Fibroblast of lung (primary cell): ENCODE measurements around the gene TAGAP. TPM values are rescaled to one million over a fixed set of nuclear protein-coding genes. Genes with fewer than 3 reads are reported as not detected.

Experiments used
- DNase-seq, 2 donors: peaks; one replicate each; pipeline versions ENCODE4 v3.0.0 to v3.0.0-alpha.2; 2010; ENCODE audit warnings: low read depth in 2 of 2
- H2AFZ ChIP-seq: 2 replicates; pipeline ENCODE4 v1.5.1; 2012; ENCODE audit warnings: low read length, control low read depth, inconsistent platforms
- H3K27ac ChIP-seq: 2 replicates; pipeline ENCODE4 v1.5.1; 2011; ENCODE audit warnings: low read length, control low read depth; ENCODE audit not compliant: insufficient read depth
- H3K27me3 ChIP-seq: 2 replicates; pipeline ENCODE4 v1.5.1; 2011; ENCODE audit warnings: mild to moderate bottlenecking, low read length; ENCODE audit not compliant: control insufficient read depth, insufficient read depth
- H3K36me3 ChIP-seq: 2 replicates; pipeline ENCODE4 v1.5.1; 2011; ENCODE audit warnings: low read length; ENCODE audit not compliant: control insufficient read depth, insufficient read depth
- H3K4me1 ChIP-seq: 2 replicates; pipeline ENCODE4 v1.5.1; 2011; ENCODE audit warnings: low read length; ENCODE audit not compliant: control insufficient read depth, insufficient read depth; ENCODE audit errors: extremely low read depth
- H3K4me2 ChIP-seq: 2 replicates; pipeline ENCODE4 v1.5.1; 2011; ENCODE audit warnings: low read length, control low read depth; ENCODE audit not compliant: insufficient read depth; ENCODE audit errors: extremely low read depth
- H3K4me3 ChIP-seq, 4 experiments: fragments of 200-600 bp in 1 of 4; sonication (generic) in 1 of 4; replicated peaks in 1 of 4; 2 replicates each; pipeline ENCODE4 v1.5.1; 2011 to 2016; ENCODE audit warnings: low read length in 4 of 4, low read depth in 3 of 4, mild to moderate bottlenecking in 3 of 4, control low read depth in 2 of 4, inconsistent platforms in 1 of 4, mixed read lengths in 1 of 4; ENCODE audit not compliant: insufficient read depth in 1 of 4; ENCODE audit errors: control extremely low read depth in 1 of 4
- H3K79me2 ChIP-seq: 2 replicates; pipeline ENCODE4 v1.5.1; 2012; ENCODE audit warnings: mild to moderate bottlenecking, low read length, inconsistent platforms; ENCODE audit not compliant: control insufficient read depth, insufficient read depth
- H3K9ac ChIP-seq: 2 replicates; pipeline ENCODE4 v1.5.1; 2011; ENCODE audit warnings: mild to moderate bottlenecking, low read length, control low read depth; ENCODE audit not compliant: insufficient read depth
- H3K9me3 ChIP-seq: 2 replicates; pipeline ENCODE4 v1.5.1; 2012; ENCODE audit warnings: low read depth, low read length; ENCODE audit not compliant: control insufficient read depth, insufficient read depth
- H4K20me1 ChIP-seq: 2 replicates; pipeline ENCODE4 v1.5.1; 2011; ENCODE audit warnings: low read length; ENCODE audit not compliant: control insufficient read depth, insufficient read depth; ENCODE audit errors: extremely low read depth
- CTCF ChIP-seq, 2 donors: IDR thresholded peaks in 1 of 2; conservative IDR thresholded peaks in 1 of 2; 1 replicate in 1 of 2; 2 replicates in 1 of 2; pipeline ENCODE4 v1.5.1; 2011 to 2012; ENCODE audit warnings: low read length in 2 of 2, control low read depth in 1 of 2, inconsistent platforms in 1 of 2, low read depth in 1 of 2, mild to moderate bottlenecking in 1 of 2
- EZH2 ChIP-seq: IDR thresholded peaks from 2 replicates; pipeline ENCODE4 v1.5.1; 2012; ENCODE audit warnings: low read length, control low read depth, mild to moderate bottlenecking; ENCODE audit errors: missing control alignments
- polyA plus RNA-seq, 2 donors: library from polyadenylated mRNA; depleted of rRNA in 1 of 2; stranded (reverse) in 1 of 2; unstranded in 1 of 2; fragments of >200 nt; gene quantifications; 2 replicates each; pipeline ENCODE4 v1.2.1, GENCODE V29; 2011 to 2012; ENCODE audit warnings: missing spikeins in 1 of 2
- total RNA-seq: library from RNA; depleted of rRNA; stranded (reverse); fragments of >200 nt; gene quantifications from 2 replicates; pipeline ENCODE4 v1.2.1, GENCODE V29; 2014

TAGAP gene
- total and polyA plus RNA-seq, 2 donors (not counting 1 experiment from before 2014, with no cell fraction given) = not detected

DNA sequence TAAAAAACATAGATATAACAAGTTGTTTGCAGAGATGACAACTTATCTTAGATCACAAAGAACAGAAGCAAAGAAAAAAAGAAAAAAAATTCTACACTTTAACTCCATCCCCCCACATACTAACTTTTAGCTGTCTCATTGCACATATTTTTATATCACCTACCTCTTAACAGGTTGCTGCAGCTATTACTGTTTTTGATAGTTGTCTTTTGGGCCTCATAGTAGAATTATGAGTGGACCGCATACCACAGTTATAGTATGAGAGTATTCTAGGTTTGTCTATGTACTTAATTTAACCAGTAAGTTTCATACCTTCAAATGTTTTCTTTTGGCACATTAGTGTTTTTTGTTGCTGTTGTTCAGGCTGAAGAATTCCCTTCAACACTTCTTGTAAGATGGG, 57.1 kb downstream of the TAGAP start:
- Histone ChIP-seq H3K9ac (no peak overlapping the region), H3K4me3 (no peak overlapping the region), H3K27ac (no peak overlapping the region), H3K79me2 (no peaks in the 10 kb centered on the region), H2AFZ (no peak overlapping the region), H3K4me1 (no peaks in the 10 kb centered on the region), H4K20me1 (no peaks in the 10 kb centered on the region), H3K4me2 (no peak overlapping the region), H3K9me3 (no peaks in the 10 kb centered on the region), H3K36me3 (peaks cover 1% of the 10 kb centered on the region), H3K27me3 (no peaks in the 10 kb centered on the region)
- no peak for DNase-seq
- TF ChIP-seq CTCF (conservative IDR thresholded peaks at IDR 0.05 in 1 of 2, IDR thresholded peaks at IDR 0.05 in 1 of 2; ENCODE audit: low read depth in 1 of 2, low read length in 2 of 2) = no peak
- no peak for TF ChIP-seq EZH2

Other genes starting within 250 kb of the TAGAP start
- 55.2 and 89.0 TPM in 2 replicates for gene EZR, start 225.6 kb downstream of the TAGAP start, total RNA-seq
- gene EZR, start 225.6 kb downstream of the TAGAP start, polyA plus RNA-seq = 105 and 132 TPM in 2 replicates
- gene RSPH3, start 44.8 kb downstream of the TAGAP start, total RNA-seq = 3.6 and 5.9 TPM in 2 replicates
- gene RSPH3, start 44.8 kb downstream of the TAGAP start, polyA plus RNA-seq = 1.4 and 2.3 TPM in 2 replicates
- under 0.01 TPM in 2 replicates for gene FNDC1, start 124.4 kb upstream of the TAGAP start, total RNA-seq
- gene FNDC1, start 124.4 kb upstream of the TAGAP start, polyA plus RNA-seq = 0.03 and 0.23 TPM in 2 replicates